ENCODE measurements around the gene HNRNPA2B1.
"Not testable (repeated sequence)": the region's sequence is repeated elsewhere in the genome, so short reads cannot be mapped to it uniquely, and the experiment has no call there.

HNRNPA2B1 gene

GRCh38 chr7:26157520-26158105 is 42.9 kb downstream of the HNRNPA2B1 start:
- Mint-ChIP-seq H3K36me3 (ENCODE audit: insufficient read depth) (peaks cover 10% of the 10 kb centered on the region), H3K27me3 (no peaks in the 10 kb centered on the region), H3K4me3 (peak overlapping the region in 1 of 2 donors; percentile 18), H3K27ac (peak overlapping the region; percentile 86 to 88), H3K9me3 (no peaks in the 10 kb centered on the region), H3K4me1 (ENCODE audit: low read depth in 2 of 2) (peaks cover 43 to 48% of the 10 kb centered on the region in 2 donors)
- ATAC-seq (replicated peaks): no peak
- no peak for DNase-seq

- Mint-ChIP-seq H3K36me3 (ENCODE audit: insufficient read depth) (peaks cover 10% of the 10 kb centered on the region), H3K27ac (peak overlapping the region; percentile 86 to 88), H3K4me1 (ENCODE audit: low read depth in 2 of 2) (peaks cover 44 to 50% of the 10 kb centered on the region in 2 donors), H3K9me3 (no peaks in the 10 kb centered on the region), H3K4me3 (peak overlapping the region; percentile 59 to 77), H3K27me3 (no peaks in the 10 kb centered on the region)
- DNase-seq (peak in 2 of 3 experiments; percentile 18 to 24), ATAC-seq (replicated peaks) (peak; percentile 69)
Observed at GRCh38 chr7:26156451-26157420, 43.8 kb downstream of the HNRNPA2B1 start.

- no peak for DNase-seq
- H3K9me3 Mint-ChIP-seq: no peaks in the 10 kb centered on the region
- H3K27ac Mint-ChIP-seq: peak overlapping the region; percentile 86 to 88
- H3K36me3 Mint-ChIP-seq (ENCODE audit: insufficient read depth): peaks cover 10% of the 10 kb centered on the region
- H3K27me3 Mint-ChIP-seq: no peaks in the 10 kb centered on the region
- ATAC-seq (replicated peaks): no peak
- H3K4me3 Mint-ChIP-seq: peak overlapping the region; percentile 59 to 77
- H3K4me1 Mint-ChIP-seq (ENCODE audit: low read depth in 2 of 2): peaks cover 54 to 59% of the 10 kb centered on the region in 2 donors
Observed at GRCh38 chr7:26155531-26156375, 44.8 kb downstream of the HNRNPA2B1 start.

- H3K4me1 Mint-ChIP-seq (ENCODE audit: low read depth in 2 of 2): peaks cover 53 to 57% of the 10 kb centered on the region in 2 donors
- no peaks in the 10 kb centered on the region for H3K9me3 Mint-ChIP-seq
- ATAC-seq (replicated peaks): no peak
- peak overlapping the region; percentile 86 to 88 for H3K27ac Mint-ChIP-seq
- no peak for DNase-seq
- H3K27me3 Mint-ChIP-seq: no peaks in the 10 kb centered on the region
- H3K36me3 Mint-ChIP-seq (ENCODE audit: insufficient read depth): peaks cover 10% of the 10 kb centered on the region
- peak overlapping the region; percentile 82 to 90 for H3K4me3 Mint-ChIP-seq
Observed at GRCh38 chr7:26153823-26154783, 46.4 kb downstream of the HNRNPA2B1 start.

- DNase-seq (no peak), ATAC-seq (replicated peaks) (no peak)
- H3K27ac Mint-ChIP-seq: peak overlapping the region; percentile 86 to 88
- H3K4me1 Mint-ChIP-seq (ENCODE audit: low read depth in 2 of 2): peaks cover 52% of the 10 kb centered on the region in 2 donors
- H3K4me3 Mint-ChIP-seq: peak overlapping the region; percentile 82 to 90
- H3K36me3 Mint-ChIP-seq (ENCODE audit: insufficient read depth): peaks cover 10% of the 10 kb centered on the region
- H3K27me3 Mint-ChIP-seq: no peaks in the 10 kb centered on the region
- H3K9me3 Mint-ChIP-seq: no peaks in the 10 kb centered on the region
Observed at GRCh38 chr7:26153241-26153822, 47.2 kb downstream of the HNRNPA2B1 start.

GRCh38 chr7:26152782-26153240 is 47.7 kb downstream of the HNRNPA2B1 start:
- DNase-seq: peak in 2 of 3 experiments; percentile 21 to 34
- H3K9me3 Mint-ChIP-seq, H3K27me3 Mint-ChIP-seq: not testable (repeated sequence)
- Mint-ChIP-seq H3K27ac (peak overlapping the region; percentile 86 to 88), H3K36me3 (ENCODE audit: insufficient read depth) (peaks cover 10% of the 10 kb centered on the region), H3K4me3 (peak overlapping the region; percentile 82 to 90), H3K4me1 (ENCODE audit: low read depth in 2 of 2) (peaks cover 50 to 52% of the 10 kb centered on the region in 2 donors)
- peak; percentile 25 for ATAC-seq (replicated peaks)

- DNase-seq: peak; percentile 70 to 78 (median 72)
- peaks cover 10% of the 10 kb centered on the region for H3K36me3 Mint-ChIP-seq (ENCODE audit: insufficient read depth)
- peak within 1 kb of the TSS; percentile 82 to 90 for H3K4me3 Mint-ChIP-seq
- peaks cover 49 to 52% of the 10 kb centered on the region in 2 donors for H3K4me1 Mint-ChIP-seq (ENCODE audit: low read depth in 2 of 2)
- no peaks in the 10 kb centered on the region for H3K27me3 Mint-ChIP-seq
- H3K9me3 Mint-ChIP-seq: no peaks in the 10 kb centered on the region
- H3K27ac Mint-ChIP-seq: peak within 1 kb of the TSS; percentile 86 to 88
- ATAC-seq (replicated peaks): peak; percentile 74
Observed at GRCh38 chr7:26151953-26152781, 48.4 kb downstream of the HNRNPA2B1 start, which contains the start of gene NFE2L3. Gene NFE2L3, plus strand, starts transcription at chr7:26152198. Its CDS starts 301 bp downstream, at chr7:26152499.

GRCh38 chr7:26151650-26151952 is 48.9 kb downstream of the HNRNPA2B1 start:
- Mint-ChIP-seq H3K4me3 (peak overlapping the region; percentile 82 to 90), H3K36me3 (ENCODE audit: insufficient read depth) (peaks cover 8% of the 10 kb centered on the region), H3K4me1 (ENCODE audit: low read depth in 2 of 2) (peaks cover 46 to 50% of the 10 kb centered on the region in 2 donors), H3K27ac (peak overlapping the region; percentile 78 to 81), H3K27me3 (no peaks in the 10 kb centered on the region), H3K9me3 (no peaks in the 10 kb centered on the region)
- ATAC-seq (replicated peaks): no peak
- DNase-seq: no peak

GRCh38 chr7:26151096-26151495 is 49.5 kb downstream of the HNRNPA2B1 start:
- Mint-ChIP-seq H3K4me1 (ENCODE audit: low read depth in 2 of 2) (peaks cover 44 to 45% of the 10 kb centered on the region in 2 donors), H3K4me3 (peak overlapping the region; percentile 82 to 90), H3K9me3 (no peaks in the 10 kb centered on the region), H3K27ac (peak overlapping the region; percentile 78 to 81), H3K27me3 (no peaks in the 10 kb centered on the region), H3K36me3 (ENCODE audit: insufficient read depth) (peaks cover 8% of the 10 kb centered on the region)
- DNase-seq (no peak), ATAC-seq (replicated peaks) (peak; percentile 25)

- DNase-seq (no peak), ATAC-seq (replicated peaks) (no peak)
- Mint-ChIP-seq H3K9me3 (no peaks in the 10 kb centered on the region), H3K27ac (no peak overlapping the region), H3K4me3 (no peak overlapping the region), H3K36me3 (ENCODE audit: insufficient read depth) (peaks cover 5% of the 10 kb centered on the region), H3K27me3 (peaks cover 0 to 4% of the 10 kb centered on the region in 2 donors), H3K4me1 (ENCODE audit: low read depth in 2 of 2) (peaks cover 29 to 31% of the 10 kb centered on the region in 2 donors)
Observed at GRCh38 chr7:26149391-26149977, 51.1 kb downstream of the HNRNPA2B1 start.

- Mint-ChIP-seq H3K4me1 (ENCODE audit: low read depth in 2 of 2) (peaks cover 17 to 19% of the 10 kb centered on the region in 2 donors), H3K27me3 (peaks cover 6 to 16% of the 10 kb centered on the region in 2 donors)
- DNase-seq; H3K27ac Mint-ChIP-seq; ATAC-seq (replicated peaks); H3K36me3 Mint-ChIP-seq (ENCODE audit: insufficient read depth); H3K9me3 Mint-ChIP-seq; H3K4me3 Mint-ChIP-seq: not testable (repeated sequence)
Observed at GRCh38 chr7:26148307-26148700, 52.2 kb downstream of the HNRNPA2B1 start.
